Fibroblast of lung (primary cell): ENCODE measurements around the gene MYOZ3. TPM values are rescaled to one million over a fixed set of nuclear protein-coding genes. Genes with fewer than 3 reads are reported as not detected.
A peak's percentile ranks its signal among the peaks of the same experiment; 100 is the strongest.

ENCODE experiments used
- DNase-seq, 2 donors: peaks; one replicate each; pipeline versions ENCODE4 v3.0.0 to v3.0.0-alpha.2; 2010; ENCODE audit warnings: low read depth in 2 of 2
- H2AFZ ChIP-seq: 2 replicates; pipeline ENCODE4 v1.5.1; 2012; ENCODE audit warnings: low read length, control low read depth, inconsistent platforms
- H3K27ac ChIP-seq: 2 replicates; pipeline ENCODE4 v1.5.1; 2011; ENCODE audit warnings: low read length, control low read depth; ENCODE audit not compliant: insufficient read depth
- H3K27me3 ChIP-seq: 2 replicates; pipeline ENCODE4 v1.5.1; 2011; ENCODE audit warnings: mild to moderate bottlenecking, low read length; ENCODE audit not compliant: control insufficient read depth, insufficient read depth
- H3K36me3 ChIP-seq: 2 replicates; pipeline ENCODE4 v1.5.1; 2011; ENCODE audit warnings: low read length; ENCODE audit not compliant: control insufficient read depth, insufficient read depth
- H3K4me1 ChIP-seq: 2 replicates; pipeline ENCODE4 v1.5.1; 2011; ENCODE audit warnings: low read length; ENCODE audit not compliant: control insufficient read depth, insufficient read depth; ENCODE audit errors: extremely low read depth
- H3K4me2 ChIP-seq: 2 replicates; pipeline ENCODE4 v1.5.1; 2011; ENCODE audit warnings: low read length, control low read depth; ENCODE audit not compliant: insufficient read depth; ENCODE audit errors: extremely low read depth
- H3K4me3 ChIP-seq, 4 experiments: fragments of 200-600 bp in 1 of 4; sonication (generic) in 1 of 4; replicated peaks in 1 of 4; 2 replicates each; pipeline ENCODE4 v1.5.1; 2011 to 2016; ENCODE audit warnings: low read length in 4 of 4, low read depth in 3 of 4, mild to moderate bottlenecking in 3 of 4, control low read depth in 2 of 4, inconsistent platforms in 1 of 4, mixed read lengths in 1 of 4; ENCODE audit not compliant: insufficient read depth in 1 of 4; ENCODE audit errors: control extremely low read depth in 1 of 4
- H3K79me2 ChIP-seq: 2 replicates; pipeline ENCODE4 v1.5.1; 2012; ENCODE audit warnings: mild to moderate bottlenecking, low read length, inconsistent platforms; ENCODE audit not compliant: control insufficient read depth, insufficient read depth
- H3K9ac ChIP-seq: 2 replicates; pipeline ENCODE4 v1.5.1; 2011; ENCODE audit warnings: mild to moderate bottlenecking, low read length, control low read depth; ENCODE audit not compliant: insufficient read depth
- H3K9me3 ChIP-seq: 2 replicates; pipeline ENCODE4 v1.5.1; 2012; ENCODE audit warnings: low read depth, low read length; ENCODE audit not compliant: control insufficient read depth, insufficient read depth
- H4K20me1 ChIP-seq: 2 replicates; pipeline ENCODE4 v1.5.1; 2011; ENCODE audit warnings: low read length; ENCODE audit not compliant: control insufficient read depth, insufficient read depth; ENCODE audit errors: extremely low read depth
- CTCF ChIP-seq, 2 donors: IDR thresholded peaks in 1 of 2; conservative IDR thresholded peaks in 1 of 2; 1 replicate in 1 of 2; 2 replicates in 1 of 2; pipeline ENCODE4 v1.5.1; 2011 to 2012; ENCODE audit warnings: low read length in 2 of 2, control low read depth in 1 of 2, inconsistent platforms in 1 of 2, low read depth in 1 of 2, mild to moderate bottlenecking in 1 of 2
- EZH2 ChIP-seq: IDR thresholded peaks from 2 replicates; pipeline ENCODE4 v1.5.1; 2012; ENCODE audit warnings: low read length, control low read depth, mild to moderate bottlenecking; ENCODE audit errors: missing control alignments
- polyA minus RNA-seq: library from RNA; depleted of rRNA, polyadenylated mRNA; stranded (reverse); fragments of >200 nt; gene quantifications from 2 replicates; pipeline ENCODE4 v1.2.3, GENCODE V29; 2011; ENCODE audit warnings: low replicate concordance
- polyA plus RNA-seq, 2 donors: library from polyadenylated mRNA; depleted of rRNA in 1 of 2; stranded (reverse) in 1 of 2; unstranded in 1 of 2; fragments of >200 nt; gene quantifications; 2 replicates each; pipeline ENCODE4 v1.2.1, GENCODE V29; 2011 to 2012; ENCODE audit warnings: missing spikeins in 1 of 2
- total RNA-seq: library from RNA; depleted of rRNA; stranded (reverse); fragments of >200 nt; gene quantifications from 2 replicates; pipeline ENCODE4 v1.2.1, GENCODE V29; 2014

Gene MYOZ3
- total RNA-seq: 0.33 and 0.77 TPM in 2 replicates
- polyA plus RNA-seq: 0.14 and 0.26 TPM in 2 replicates
- 0.14 and 0.17 TPM in 2 replicates for polyA plus RNA-seq (2012)
- polyA minus RNA-seq: 2.4 TPM in 1 of 2 replicates, not detected in the other

GRCh38 chr5:150661086-150661485, at the start of gene MYOZ3:
MYOZ3 (plus strand) TSS chr5:150661251; CDS start chr5:150662942, 1,691 bp downstream.
- Histone ChIP-seq H3K4me2 (no peak within 1 kb of the TSS), H3K9ac (no peak within 1 kb of the TSS)

GRCh38 chr5:150612405-150612804, 48.6 kb upstream of the MYOZ3 start:
- H3K9me3 ChIP-seq: no peaks in the 10 kb centered on the region
- no peak overlapping the region for H3K9ac ChIP-seq
- no peaks in the 10 kb centered on the region for H4K20me1 ChIP-seq
- no peaks in the 10 kb centered on the region for H3K27me3 ChIP-seq
- H3K4me3 ChIP-seq: no peak overlapping the region
- no peak overlapping the region for H3K27ac ChIP-seq
- H3K79me2 ChIP-seq: no peaks in the 10 kb centered on the region
- H2AFZ ChIP-seq: no peak overlapping the region
- no peak for DNase-seq
- no peak overlapping the region for H3K4me2 ChIP-seq
- H3K4me1 ChIP-seq: peaks cover 5% of the 10 kb centered on the region
- H3K36me3 ChIP-seq: no peaks in the 10 kb centered on the region
- TF ChIP-seq CTCF (conservative IDR thresholded peaks at IDR 0.05 in 1 of 2, IDR thresholded peaks at IDR 0.05 in 1 of 2; ENCODE audit: low read depth in 1 of 2, low read length in 2 of 2) (no peak), EZH2 (no peak)

More at GRCh38 chr5:150661086-150661485, at the start of gene MYOZ3:
- H3K27me3 ChIP-seq: peaks cover 15% of the 10 kb centered on the region
- no peaks in the 10 kb centered on the region for H4K20me1 ChIP-seq
- no peaks in the 10 kb centered on the region for H3K9me3 ChIP-seq
- peaks cover 7% of the 10 kb centered on the region for H3K4me1 ChIP-seq
- H2AFZ ChIP-seq: no peak within 1 kb of the TSS
- no peak within 1 kb of the TSS for H3K27ac ChIP-seq
- no peak for TF ChIP-seq CTCF (conservative IDR thresholded peaks at IDR 0.05 in 1 of 2, IDR thresholded peaks at IDR 0.05 in 1 of 2; ENCODE audit: low read depth in 1 of 2, low read length in 2 of 2)
- TF ChIP-seq EZH2: no peak
- H3K4me3 ChIP-seq: no peak within 1 kb of the TSS
- no peak for DNase-seq
- H3K36me3 ChIP-seq: no peaks in the 10 kb centered on the region
- no peaks in the 10 kb centered on the region for H3K79me2 ChIP-seq

- Histone ChIP-seq H3K4me2 (no peak overlapping the region), H2AFZ (no peak overlapping the region), H3K9ac (no peak overlapping the region), H3K79me2 (no peaks in the 10 kb centered on the region), H3K27me3 (no peaks in the 10 kb centered on the region), H3K36me3 (no peaks in the 10 kb centered on the region), H3K27ac (no peak overlapping the region), H4K20me1 (no peaks in the 10 kb centered on the region), H3K4me1 (peaks cover 6% of the 10 kb centered on the region), H3K9me3 (no peaks in the 10 kb centered on the region), H3K4me3 (no peak overlapping the region)
- DNase-seq: peak in 1 of 2 donors; percentile 61
- TF ChIP-seq EZH2 (no peak), CTCF (conservative IDR thresholded peaks at IDR 0.05 in 1 of 2, IDR thresholded peaks at IDR 0.05 in 1 of 2; ENCODE audit: low read depth in 1 of 2, low read length in 2 of 2) (no peak)
These were observed 48.0 kb upstream of the MYOZ3 start for GRCh38 chr5:150612905-150613670.
